ENCODE measurements around the gene TMTC1.

TMTC1 gene

GRCh38 chr12:29665107-29665506, 118.6 kb downstream of the TMTC1 start:
- no peak overlapping the region for H3K4me3 ChIP-seq (ENCODE audit: low read depth, low read length)
- DNase-seq (ENCODE audit: low read depth), result no peak
- TF ChIP-seq POLR2A (IDR thresholded peaks at IDR 0.05; ENCODE audit: extremely low read depth, insufficient read length) (no peak), CTCF (IDR thresholded peaks at IDR 0.05; ENCODE audit: low read depth, low read length) (no peak), MAX (IDR thresholded peaks at IDR 0.05; ENCODE audit: low read depth, low read length) (no peak), MYC (IDR thresholded peaks at IDR 0.05; ENCODE audit: low read depth, low read length) (no peak)

- TF ChIP-seq MYC (IDR thresholded peaks at IDR 0.05; ENCODE audit: low read depth, low read length) (no peak), POLR2A (IDR thresholded peaks at IDR 0.05; ENCODE audit: extremely low read depth, insufficient read length) (no peak), MAX (IDR thresholded peaks at IDR 0.05; ENCODE audit: low read depth, low read length) (no peak), CTCF (IDR thresholded peaks at IDR 0.05; ENCODE audit: low read depth, low read length) (no peak)
- H3K4me3 ChIP-seq (ENCODE audit: low read depth, low read length), result no peak overlapping the region
- DNase-seq (ENCODE audit: low read depth), result no peak
Observed at GRCh38 chr12:29662734-29663323, 120.9 kb downstream of the TMTC1 start.

- TF ChIP-seq MYC (IDR thresholded peaks at IDR 0.05; ENCODE audit: low read depth, low read length), result no peak
- TF ChIP-seq POLR2A (IDR thresholded peaks at IDR 0.05; ENCODE audit: extremely low read depth, insufficient read length), result no peak
- no peak for TF ChIP-seq CTCF (IDR thresholded peaks at IDR 0.05; ENCODE audit: low read depth, low read length)
- no peak for TF ChIP-seq MAX (IDR thresholded peaks at IDR 0.05; ENCODE audit: low read depth, low read length)
- DNase-seq (ENCODE audit: low read depth), result no peak
- no peak overlapping the region for H3K4me3 ChIP-seq (ENCODE audit: low read depth, low read length)
Observed at GRCh38 chr12:29660847-29661246, 122.9 kb downstream of the TMTC1 start.

- DNase-seq (ENCODE audit: low read depth), result no peak
- H3K4me3 ChIP-seq (ENCODE audit: low read depth, low read length), result no peak overlapping the region
- TF ChIP-seq MYC (IDR thresholded peaks at IDR 0.05; ENCODE audit: low read depth, low read length) (no peak), CTCF (IDR thresholded peaks at IDR 0.05; ENCODE audit: low read depth, low read length) (no peak), MAX (IDR thresholded peaks at IDR 0.05; ENCODE audit: low read depth, low read length) (no peak), POLR2A (IDR thresholded peaks at IDR 0.05; ENCODE audit: extremely low read depth, insufficient read length) (no peak)
Observed at GRCh38 chr12:29656762-29657538, 126.8 kb downstream of the TMTC1 start.

- TF ChIP-seq MAX (IDR thresholded peaks at IDR 0.05; ENCODE audit: low read depth, low read length) (no peak), MYC (IDR thresholded peaks at IDR 0.05; ENCODE audit: low read depth, low read length) (no peak), CTCF (IDR thresholded peaks at IDR 0.05; ENCODE audit: low read depth, low read length) (no peak), POLR2A (IDR thresholded peaks at IDR 0.05; ENCODE audit: extremely low read depth, insufficient read length) (no peak)
- DNase-seq (ENCODE audit: low read depth), result no peak
- no peak overlapping the region for H3K4me3 ChIP-seq (ENCODE audit: low read depth, low read length)
Observed at GRCh38 chr12:29655861-29656260, 127.9 kb downstream of the TMTC1 start.

All from NB4 (cell line).